Endothelial cell of umbilical vein (primary cell): ENCODE measurements around the gene FMNL1. TPM values are rescaled to one million over a fixed set of nuclear protein-coding genes. Genes with fewer than 3 reads are reported as not detected.
A peak's percentile ranks its signal among the peaks of the same experiment; 100 is the strongest.

ENCODE experiments used
- BruUV-seq: library from RNA; stranded (reverse); fragments of 400-500 nt; replicated peaks from 2 replicates; lab custom pipeline; 2021; lab: Mats Ljungman, UMichigan
- CTCF ChIA-PET: fragments of 300-600, 350-600 bp; sonication (Branson Sonifier 250); formaldehyde crosslinking; loops from one replicate; lab custom pipeline; 2021; ENCODE audit warnings: antibody characterized with exemption, inconsistent platforms; lab: Charles Lee
- POLR2A ChIA-PET: fragments of 300-600, 350-600 bp; sonication (Branson Sonifier 250); formaldehyde crosslinking; loops from one replicate; lab custom pipeline; 2021; ENCODE audit warnings: antibody characterized with exemption, inconsistent platforms; lab: Charles Lee
- DNase-seq: peaks from one replicate; pipeline ENCODE4 v3.0.0-alpha.2; 2011; ENCODE audit warnings: low read depth, low spot score
- FAIRE-seq: peaks from 2 replicates; lab custom pipeline; 2011; peaks lifted over from hg19 to GRCh38; lab: Jason Lieb, UNC
- H2AFZ ChIP-seq: 2 replicates; pipeline ENCODE4 v1.6.0; 2012; ENCODE audit warnings: low read depth, low read length, control low read depth, inconsistent platforms
- H3K27ac ChIP-seq: 2 replicates; pipeline ENCODE4 v1.5.1; 2011; ENCODE audit warnings: low read depth, mild to moderate bottlenecking, control low read depth, low read length, moderate library complexity; ENCODE audit not compliant: insufficient read depth
- H3K27me3 ChIP-seq, 2 experiments: 2 replicates each; pipeline versions ENCODE4 v1.6.0 to v1.6.1; 2011; ENCODE audit warnings: low read length in 2 of 2, mixed read lengths in 1 of 2; ENCODE audit not compliant: control insufficient read depth in 2 of 2, insufficient read depth in 2 of 2
- H3K36me3 ChIP-seq, 2 experiments: 2 replicates in 1 of 2; 3 replicates in 1 of 2; pipeline ENCODE4 v1.5.1; 2011; ENCODE audit warnings: low read length in 2 of 2, mild to moderate bottlenecking in 1 of 2, moderate library complexity in 1 of 2; ENCODE audit not compliant: control insufficient read depth in 2 of 2, insufficient read depth in 2 of 2; ENCODE audit errors: extremely low read depth in 1 of 2
- H3K4me1 ChIP-seq: 3 replicates; pipeline ENCODE4 v1.5.1; 2011; ENCODE audit warnings: mild to moderate bottlenecking, low read length; ENCODE audit not compliant: control insufficient read depth, insufficient read depth; ENCODE audit errors: extremely low read depth
- H3K4me2 ChIP-seq: 2 replicates; pipeline ENCODE4 v1.6.1; 2011; ENCODE audit warnings: low read length, control low read depth, mixed read lengths; ENCODE audit not compliant: insufficient read depth
- H3K4me3 ChIP-seq, 3 experiments: fragments of 200-600 bp in 1 of 3; sonication (generic), shearing (Covaris generic) in 1 of 3; replicated peaks in 1 of 3; 2 replicates each; pipeline ENCODE4 v1.5.1; 2011 to 2016; ENCODE audit warnings: control low read depth in 3 of 3, low read length in 3 of 3, mild to moderate bottlenecking in 2 of 3, inconsistent platforms in 1 of 3, low read depth in 1 of 3, moderate library complexity in 1 of 3; ENCODE audit not compliant: insufficient read depth in 1 of 3
- H3K79me2 ChIP-seq: 2 replicates; pipeline ENCODE4 v1.6.0; 2012; ENCODE audit warnings: low read length, inconsistent platforms; ENCODE audit not compliant: control insufficient read depth, insufficient read depth
- H3K9ac ChIP-seq: replicated peaks from 2 replicates; pipeline ENCODE3; 2011; ENCODE audit warnings: low read length, control low read depth; ENCODE audit not compliant: insufficient read depth; ENCODE audit errors: extremely low read depth
- H3K9me1 ChIP-seq: replicated peaks from 3 replicates; pipeline ENCODE4 v1.6.0; 2011; ENCODE audit warnings: mild to moderate bottlenecking, low read length; ENCODE audit not compliant: control insufficient read depth, insufficient read depth; ENCODE audit errors: extremely low read depth
- H3K9me3 ChIP-seq: replicated peaks from 2 replicates; pipeline ENCODE4 v1.5.1; 2012; ENCODE audit warnings: low read length, inconsistent platforms; ENCODE audit not compliant: control insufficient read depth, insufficient read depth
- H4K20me1 ChIP-seq: replicated peaks from 2 replicates; pipeline ENCODE3; 2011; ENCODE audit warnings: mild to moderate bottlenecking, low read length; ENCODE audit not compliant: control insufficient read depth, insufficient read depth; ENCODE audit errors: extremely low read depth
- EZH2 ChIP-seq: IDR thresholded peaks from 2 replicates; pipeline ENCODE4 v1.6.1; 2012; ENCODE audit warnings: borderline replicate concordance, low read depth, mild to moderate bottlenecking, moderate library complexity, low read length, inconsistent platforms; ENCODE audit not compliant: severe bottlenecking
- dilution Hi-C: fragments of 300-500 bp; cut with MboI; formaldehyde crosslinking; loops from one replicate; pipeline ENCODE4 v1.15.0; 2019; ENCODE audit warnings: low sequenced_read_pairs; ENCODE audit not compliant: extremely low pct_ligation_motif_present
- intact Hi-C: fragments of 100-400 bp; cut with micrococcal nuclease; formaldehyde crosslinking; loops from one replicate; pipeline ENCODE4 v1.10.0; 2022
- polyA plus RNA-seq, 4 experiments: library from polyadenylated mRNA; depleted of rRNA in 3 of 4; stranded (reverse) in 3 of 4; unstranded in 1 of 4; fragments of >200 nt; gene quantifications; 2 replicates each; pipeline versions ENCODE4 v1.2.1 to v1.2.3, GENCODE V29; 2011 to 2012; ENCODE audit warnings: missing spikeins in 1 of 4
- total RNA-seq: library from RNA; stranded (reverse); gene quantifications from 2 replicates; pipeline ENCODE4 v1.2.3, GENCODE V29; 2021
- TF ChIP-seq, protein P1 (sequence below): IDR thresholded peaks from 2 replicates; pipeline ENCODE4 v1.6.1; 2011; ENCODE audit not compliant: insufficient read depth, insufficient read length
- TF ChIP-seq, protein P2 (sequence below), 2 donors: IDR thresholded peaks; 1 replicate in 1 of 2; 2 replicates in 1 of 2; pipeline ENCODE4 v1.5.1; 2011; ENCODE audit warnings: low read length in 2 of 2, mild to moderate bottlenecking in 2 of 2, moderate library complexity in 2 of 2, control low read depth in 1 of 2, inconsistent platforms in 1 of 2, low read depth in 1 of 2; ENCODE audit not compliant: insufficient read depth in 1 of 2; ENCODE audit errors: extremely low read depth in 1 of 2

The FMNL1 gene
- total and polyA plus RNA-seq, 2 donors (not counting 3 experiments of a cell fraction or from before 2014, with no cell fraction given), result 0.95 to 1.6 TPM

DNA sequence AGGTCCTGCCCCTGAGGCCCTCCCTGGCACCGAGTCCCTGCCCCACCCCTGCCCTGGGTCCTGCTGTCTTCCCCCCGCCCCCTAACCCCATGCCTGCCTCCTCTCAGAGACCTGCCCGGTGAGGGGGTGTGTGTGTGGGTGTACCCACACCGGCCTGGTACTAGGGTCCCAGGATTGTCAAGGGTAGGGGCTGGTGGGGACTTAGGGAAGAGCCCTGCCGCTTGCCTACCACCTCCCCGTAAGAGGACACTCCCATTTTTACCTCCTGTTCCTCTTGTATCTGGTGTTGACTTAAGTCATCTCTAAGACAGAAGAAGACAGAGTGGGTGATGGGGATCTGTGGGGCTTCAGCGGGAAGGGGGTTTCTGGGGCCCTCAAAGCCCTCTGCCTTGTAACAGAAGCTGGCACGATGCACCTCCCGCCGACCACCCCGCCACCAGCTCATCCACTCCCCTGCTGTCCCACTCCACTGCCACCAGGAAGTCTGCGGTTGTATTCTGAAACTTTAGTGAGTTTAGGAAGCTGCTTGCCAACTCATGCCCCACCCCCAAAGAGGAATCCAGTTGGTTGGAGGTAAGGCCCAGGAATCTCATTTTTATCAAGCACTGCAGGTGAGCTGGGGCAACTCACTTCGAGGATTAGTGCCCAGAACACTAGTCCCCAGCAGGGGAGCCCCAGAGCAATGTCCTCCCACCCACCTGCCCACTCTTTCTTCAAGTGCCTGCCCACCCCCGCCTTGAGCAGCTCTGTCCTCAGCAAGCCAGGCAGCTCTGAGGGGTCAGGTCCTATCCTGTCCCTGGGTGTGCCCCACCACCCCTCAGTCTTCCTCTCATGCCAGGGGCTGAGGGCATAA lies 34.7 kb downstream of the FMNL1 start:
- Histone ChIP-seq H3K27ac (no peak overlapping the region), H3K79me2 (no peaks in the 10 kb centered on the region), H3K9me3 (no peaks in the 10 kb centered on the region), H3K9me1 (no peaks in the 10 kb centered on the region), H3K4me2 (no peak overlapping the region), H4K20me1 (no peaks in the 10 kb centered on the region), H3K4me1 (no peaks in the 10 kb centered on the region), H3K4me3 (no peak overlapping the region), H3K27me3 (peaks cover 0 to 2% of the 10 kb centered on the region in 2 experiments), H3K36me3 (no peaks in the 10 kb centered on the region), H3K9ac (no peak overlapping the region), H2AFZ (no peak overlapping the region)
- dilution Hi-C loops (no loop called here), intact Hi-C loops (no loop called here)
- ChIA-PET CTCF (interaction anchor here (1.2 to 3.0 kb wide), 5 partner anchors 10 to 21 kb away, joined by 3 to 13 read pairs (median 5); no protein-coding TSS in a partner anchor), POLR2A (no interaction called here)
- no peak for FAIRE-seq
- TF ChIP-seq, protein P1, sequence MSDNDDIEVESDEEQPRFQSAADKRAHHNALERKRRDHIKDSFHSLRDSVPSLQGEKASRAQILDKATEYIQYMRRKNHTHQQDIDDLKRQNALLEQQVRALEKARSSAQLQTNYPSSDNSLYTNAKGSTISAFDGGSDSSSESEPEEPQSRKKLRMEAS, result no peak
- TF ChIP-seq, protein P2, sequence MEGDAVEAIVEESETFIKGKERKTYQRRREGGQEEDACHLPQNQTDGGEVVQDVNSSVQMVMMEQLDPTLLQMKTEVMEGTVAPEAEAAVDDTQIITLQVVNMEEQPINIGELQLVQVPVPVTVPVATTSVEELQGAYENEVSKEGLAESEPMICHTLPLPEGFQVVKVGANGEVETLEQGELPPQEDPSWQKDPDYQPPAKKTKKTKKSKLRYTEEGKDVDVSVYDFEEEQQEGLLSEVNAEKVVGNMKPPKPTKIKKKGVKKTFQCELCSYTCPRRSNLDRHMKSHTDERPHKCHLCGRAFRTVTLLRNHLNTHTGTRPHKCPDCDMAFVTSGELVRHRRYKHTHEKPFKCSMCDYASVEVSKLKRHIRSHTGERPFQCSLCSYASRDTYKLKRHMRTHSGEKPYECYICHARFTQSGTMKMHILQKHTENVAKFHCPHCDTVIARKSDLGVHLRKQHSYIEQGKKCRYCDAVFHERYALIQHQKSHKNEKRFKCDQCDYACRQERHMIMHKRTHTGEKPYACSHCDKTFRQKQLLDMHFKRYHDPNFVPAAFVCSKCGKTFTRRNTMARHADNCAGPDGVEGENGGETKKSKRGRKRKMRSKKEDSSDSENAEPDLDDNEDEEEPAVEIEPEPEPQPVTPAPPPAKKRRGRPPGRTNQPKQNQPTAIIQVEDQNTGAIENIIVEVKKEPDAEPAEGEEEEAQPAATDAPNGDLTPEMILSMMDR (IDR thresholded peaks at IDR 0.05; ENCODE audit: extremely low read depth in 1 of 2, insufficient read depth in 1 of 2, low read depth in 1 of 2, low read length in 2 of 2), result peak in 1 of 2 donors; percentile 27
- no peak for TF ChIP-seq EZH2
- no peak for DNase-seq
- BruUV-seq, result no TSS peak
